GM18861 (cell line): Measurements from ENCODE around the gene CA12.
"Not testable (repeated sequence)": the region's sequence is repeated elsewhere in the genome, so short reads cannot be mapped to it uniquely, and the experiment has no call there.

Source experiments
- ATAC-seq: cut with Tn5 transposase; IDR thresholded peaks from one replicate; pipeline ENCODE4 v1.9.1; 2021; ENCODE audit not compliant: unreplicated experiment

CA12 gene

DNA sequence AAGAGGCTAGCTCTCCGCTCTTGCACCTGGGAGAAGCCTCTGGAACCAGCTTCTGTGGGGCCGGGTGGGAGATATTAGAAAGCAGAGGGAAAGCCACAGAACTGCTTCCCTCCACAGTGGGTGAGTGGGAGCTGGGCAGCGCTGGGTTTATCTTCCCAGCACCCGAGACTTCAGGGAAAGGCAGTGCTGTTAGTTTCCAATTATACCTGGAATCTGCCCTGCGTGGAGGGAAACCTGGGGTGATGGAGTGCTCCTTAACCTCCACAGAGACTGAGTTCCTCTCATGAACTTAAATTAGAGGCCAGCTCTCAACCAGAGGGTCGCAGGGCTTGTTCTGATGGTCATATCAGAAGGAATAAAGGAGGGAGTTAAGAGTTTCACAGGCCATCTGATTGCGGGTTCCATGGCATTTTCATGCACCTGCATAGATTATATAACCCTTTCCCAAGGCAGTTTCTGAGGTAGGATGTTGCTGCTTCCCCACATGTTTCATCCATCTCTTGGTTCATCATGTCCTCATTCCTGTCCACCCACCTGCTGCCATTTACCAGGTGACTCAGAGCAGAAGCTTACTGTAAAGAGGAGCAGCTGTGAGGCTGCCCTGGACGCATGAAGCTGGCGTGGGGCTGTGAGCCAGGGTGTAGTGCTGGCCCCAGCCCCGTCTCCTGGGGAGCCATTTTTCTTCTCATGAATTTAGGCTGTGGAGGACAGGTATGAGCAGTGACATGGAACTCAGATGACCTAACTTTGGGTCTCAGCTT, 42.5 kb downstream of the CA12 start:
- no peak for ATAC-seq

- no peak for ATAC-seq
Observed at GRCh38 chr15:63338170-63338569, 43.5 kb downstream of the CA12 start.

DNA sequence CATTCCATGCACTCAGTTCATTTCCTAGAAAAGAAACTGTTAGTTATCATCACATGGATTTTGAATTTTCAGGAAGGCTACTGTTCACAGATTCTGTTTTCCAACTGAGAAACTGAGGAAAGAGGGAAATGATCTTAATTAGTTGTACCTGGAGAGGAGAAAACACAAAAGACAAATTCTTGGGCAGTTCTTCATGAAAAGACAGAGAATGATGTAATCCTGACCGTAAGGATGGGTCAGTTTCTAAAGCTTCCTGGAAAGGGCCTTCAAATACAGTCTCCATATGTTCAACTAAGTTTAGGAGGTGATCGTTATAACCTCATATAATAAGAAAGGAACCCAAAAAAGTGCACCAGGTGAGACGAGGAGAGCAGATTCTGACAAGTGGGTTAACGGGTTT, 44.6 kb downstream of the CA12 start:
- ATAC-seq: no peak

- no peak for ATAC-seq
Observed at GRCh38 chr15:63335543-63336240, 46.0 kb downstream of the CA12 start.

GRCh38 chr15:63334821-63335220, 46.8 kb downstream of the CA12 start:
- no peak for ATAC-seq

DNA sequence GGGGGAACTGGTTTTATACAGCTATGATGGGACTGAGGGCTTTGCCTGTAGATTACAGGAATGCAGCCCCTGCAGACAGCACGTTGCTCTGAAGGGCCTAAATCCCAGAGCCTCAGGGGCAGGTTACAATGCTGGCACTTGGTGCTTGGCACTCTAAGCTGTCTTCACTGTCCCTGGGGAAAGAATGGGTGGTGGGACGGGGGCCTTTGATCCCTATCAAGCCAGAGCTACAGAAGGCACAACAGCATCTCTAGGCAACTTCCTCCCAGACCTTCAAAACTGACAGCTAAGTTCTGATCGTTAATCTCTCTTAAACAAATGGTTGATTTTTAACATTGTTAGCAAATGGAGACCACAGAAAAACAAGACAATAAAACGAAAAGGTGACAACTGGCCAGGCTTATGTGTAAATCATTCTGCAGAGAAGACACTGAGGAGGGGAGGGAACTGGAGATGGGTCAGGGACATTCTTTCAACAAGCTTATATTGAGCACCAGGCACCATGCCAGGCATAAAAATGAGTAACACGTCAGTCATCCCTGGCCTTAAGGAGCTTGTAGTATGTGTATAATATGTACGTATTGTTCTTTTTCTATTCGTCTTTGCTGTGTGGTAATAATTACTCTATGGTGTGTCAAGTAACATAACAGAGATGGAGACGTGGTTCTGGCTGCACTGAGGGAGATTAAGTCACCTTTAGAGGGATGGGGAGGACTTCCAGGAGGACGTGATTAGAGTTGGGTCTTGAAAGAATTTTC, 49.1 kb downstream of the CA12 start:
- no peak for ATAC-seq

DNA sequence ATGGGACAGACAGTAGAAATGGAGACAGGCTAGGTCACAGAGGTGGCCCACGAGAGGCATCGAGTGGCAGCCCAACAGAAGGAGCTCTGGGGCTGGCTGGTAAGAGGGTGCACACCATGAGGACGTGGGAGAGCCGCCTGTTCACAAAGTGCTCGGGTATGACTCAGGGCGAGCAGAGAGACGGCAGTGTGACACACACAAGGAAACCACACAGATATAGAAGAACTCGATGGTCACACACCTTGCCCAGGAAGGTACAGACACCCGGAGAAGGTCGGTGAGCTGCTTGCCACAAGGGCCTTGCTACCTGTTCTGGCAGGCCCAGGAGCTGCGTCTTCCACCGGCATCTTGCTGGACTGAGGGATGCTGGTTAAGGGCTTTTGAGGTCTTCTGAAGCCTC, 50.2 kb downstream of the CA12 start:
- ATAC-seq: no peak

DNA sequence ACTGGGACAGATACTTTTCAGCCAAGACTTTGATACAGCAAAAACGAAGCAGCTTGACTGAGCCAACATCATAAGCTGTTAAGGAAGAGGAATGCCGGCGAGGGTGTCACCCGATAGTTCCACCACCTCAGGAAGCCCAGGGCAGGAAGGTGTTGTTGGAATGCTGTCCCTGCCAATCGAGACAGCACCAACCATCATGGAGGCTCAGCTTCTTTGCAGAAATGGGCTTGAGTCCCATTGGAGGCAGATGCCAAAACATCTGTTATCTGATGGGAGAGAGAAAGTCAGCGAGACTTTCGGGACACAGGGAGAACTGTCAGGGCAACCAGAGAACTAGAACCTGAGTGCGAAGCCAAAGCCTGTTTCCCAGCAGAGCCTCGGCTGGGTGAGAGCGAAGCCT, 50.7 kb downstream of the CA12 start:
- ATAC-seq: no peak

DNA sequence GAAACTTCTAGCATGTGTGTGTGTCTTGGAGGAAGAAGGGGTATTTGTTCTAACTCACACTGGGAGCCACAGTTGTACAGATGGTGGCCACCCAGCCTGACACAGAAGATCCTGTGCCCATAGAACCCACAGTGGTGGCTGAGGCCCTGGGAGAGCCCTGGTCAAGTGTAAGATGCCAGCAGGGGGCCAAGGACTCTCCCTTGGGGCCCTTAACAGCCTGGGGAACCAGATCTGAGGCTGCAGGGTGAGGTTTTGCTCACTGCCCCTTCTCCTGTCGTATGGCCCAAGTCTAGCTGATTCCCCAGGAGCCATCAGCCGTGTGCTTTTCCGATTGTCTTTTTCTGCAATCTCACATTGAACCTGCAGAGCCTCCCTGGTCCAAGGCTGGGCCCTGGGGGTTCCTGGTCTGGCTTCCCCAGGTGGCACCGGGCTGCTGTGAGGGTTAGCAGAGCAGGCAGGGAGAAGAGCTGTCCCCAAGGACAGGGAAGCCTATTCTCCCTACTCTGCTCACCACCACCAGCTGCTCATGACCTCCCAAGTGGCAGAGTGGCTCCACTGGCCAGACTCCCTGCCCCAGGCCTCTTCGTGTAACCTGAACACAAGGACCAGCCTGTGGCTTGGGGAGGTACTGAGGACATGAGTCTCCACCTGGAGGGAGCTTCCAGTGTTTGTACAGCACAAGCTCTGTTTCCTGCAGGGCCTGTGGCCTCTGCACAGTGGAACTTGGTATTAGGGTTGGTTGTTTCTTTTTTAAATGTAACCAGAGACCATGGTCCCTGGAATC, 51.9 kb downstream of the CA12 start:
- ATAC-seq: no peak

GRCh38 chr15:63327648-63328421, 53.8 kb downstream of the CA12 start:
- no peak for ATAC-seq

GRCh38 chr15:63324770-63325169, 56.9 kb downstream of the CA12 start:
- ATAC-seq: no peak

DNA sequence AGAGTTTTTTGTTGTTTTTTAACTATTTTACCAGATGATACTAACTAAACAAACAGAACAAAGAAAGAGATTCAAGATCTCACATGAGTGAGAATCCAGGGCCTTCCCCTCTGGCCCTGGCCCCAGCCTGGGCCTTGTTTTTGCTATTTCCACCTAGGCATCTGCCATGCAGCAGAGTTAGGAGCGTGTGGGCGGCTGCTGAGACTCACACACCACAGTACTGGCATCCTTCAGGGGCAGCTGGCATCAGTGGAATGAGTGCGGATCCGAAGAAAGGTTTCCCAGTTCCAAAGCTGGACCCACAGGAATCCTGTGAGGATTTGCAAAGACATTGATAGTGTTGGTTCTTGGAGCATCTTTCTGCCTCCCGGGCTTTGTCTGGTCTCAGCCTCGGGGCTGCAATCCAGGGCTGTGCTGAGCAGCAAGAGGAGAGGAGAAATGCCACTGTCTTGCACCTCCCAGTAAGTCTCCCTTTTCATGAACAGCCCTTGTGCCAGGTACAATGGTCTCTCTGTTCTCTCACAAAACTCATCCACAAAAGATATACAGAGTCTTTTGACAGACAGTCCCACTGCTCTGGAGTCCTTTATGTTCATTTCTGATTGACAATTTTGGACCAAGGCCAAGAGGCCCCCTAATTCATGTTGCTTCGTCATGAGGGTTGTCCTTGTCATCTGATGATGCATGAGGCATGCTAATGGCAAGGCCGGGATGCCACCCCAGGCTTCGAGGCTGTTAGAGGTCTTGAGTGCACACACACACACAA, 57.7 kb downstream of the CA12 start:
- no peak for ATAC-seq

DNA sequence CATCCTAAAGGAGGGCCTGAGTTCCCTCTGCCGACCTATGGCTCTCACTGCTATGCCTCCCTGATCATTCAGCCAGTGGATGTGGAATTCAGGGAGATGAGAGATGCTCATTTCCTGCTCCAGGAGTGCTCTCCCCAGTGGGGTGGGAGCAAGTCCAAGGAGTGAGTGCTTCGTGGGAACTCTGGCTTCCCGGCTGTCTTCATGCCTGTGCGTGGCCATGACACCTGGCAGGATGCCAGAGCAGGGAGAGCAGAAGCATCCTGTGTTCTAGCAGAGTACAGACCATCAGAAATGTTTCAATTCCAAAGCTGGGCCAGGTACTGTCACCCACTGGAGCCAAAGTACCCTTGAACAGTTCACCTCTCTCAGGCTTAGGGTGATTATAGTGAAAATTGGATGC, 59.1 kb downstream of the CA12 start:
- no peak for ATAC-seq

DNA sequence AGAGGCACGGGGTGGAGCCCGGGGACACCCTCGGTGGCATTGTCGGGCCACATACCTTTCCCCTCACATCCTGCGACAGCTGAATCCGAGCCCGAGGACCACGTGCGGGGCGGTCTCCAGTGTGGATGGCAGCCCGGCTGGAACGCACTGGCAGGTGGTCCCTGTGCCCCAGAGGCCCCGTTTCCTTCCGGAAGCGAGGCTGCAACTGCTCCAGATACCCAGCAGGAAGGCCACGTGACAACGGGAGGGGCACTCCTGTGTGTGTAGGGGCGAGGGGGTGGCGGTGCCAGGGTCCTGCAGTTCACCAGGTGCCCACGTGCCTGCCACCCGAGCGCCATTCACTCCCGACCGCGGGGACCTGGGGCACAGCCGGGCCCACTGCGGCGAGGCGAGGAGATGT, 60.2 kb downstream of the CA12 start:
- no peak for ATAC-seq

DNA sequence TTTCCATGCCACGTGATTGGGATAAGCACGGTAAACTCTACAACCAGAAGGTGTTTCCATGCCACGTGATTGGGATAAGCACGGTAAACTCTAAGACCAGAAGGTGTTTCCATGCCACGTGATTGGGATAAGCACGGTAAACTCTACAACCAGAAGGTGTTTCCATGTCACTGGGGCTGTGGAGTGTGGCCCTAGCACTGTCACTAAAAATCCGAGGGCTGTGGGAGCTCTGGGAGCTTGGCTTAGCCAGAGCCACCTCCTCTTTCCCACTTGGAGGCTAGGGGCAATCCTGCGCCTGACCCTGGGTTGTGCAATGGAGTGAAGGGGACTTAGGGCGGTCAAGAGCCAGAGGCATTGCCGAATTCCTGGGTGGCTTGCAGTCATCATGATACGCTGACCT, 60.7 kb downstream of the CA12 start:
- not testable (repeated sequence) for ATAC-seq

DNA sequence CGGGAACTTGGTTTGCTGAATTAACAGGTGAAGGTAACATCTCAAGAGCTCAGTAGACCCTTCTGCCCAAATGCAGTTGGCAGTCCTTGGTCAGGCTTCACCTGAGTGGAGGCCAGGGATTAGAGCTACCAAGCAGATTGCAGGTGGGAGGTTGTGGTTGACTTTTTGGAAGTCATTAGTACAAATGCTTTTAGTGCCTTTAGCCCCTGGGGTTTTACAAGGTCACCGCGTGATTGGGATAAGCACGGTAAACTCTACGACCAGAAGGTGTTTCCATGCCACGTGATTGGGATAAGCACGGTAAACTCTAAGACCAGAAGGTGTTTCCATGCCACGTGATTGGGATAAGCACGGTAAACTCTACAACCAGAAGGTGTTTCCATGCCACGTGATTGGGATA, 61.2 kb downstream of the CA12 start:
- not testable (repeated sequence) for ATAC-seq

- ATAC-seq: no peak
Observed at GRCh38 chr15:63319065-63319464, 62.6 kb downstream of the CA12 start.

DNA sequence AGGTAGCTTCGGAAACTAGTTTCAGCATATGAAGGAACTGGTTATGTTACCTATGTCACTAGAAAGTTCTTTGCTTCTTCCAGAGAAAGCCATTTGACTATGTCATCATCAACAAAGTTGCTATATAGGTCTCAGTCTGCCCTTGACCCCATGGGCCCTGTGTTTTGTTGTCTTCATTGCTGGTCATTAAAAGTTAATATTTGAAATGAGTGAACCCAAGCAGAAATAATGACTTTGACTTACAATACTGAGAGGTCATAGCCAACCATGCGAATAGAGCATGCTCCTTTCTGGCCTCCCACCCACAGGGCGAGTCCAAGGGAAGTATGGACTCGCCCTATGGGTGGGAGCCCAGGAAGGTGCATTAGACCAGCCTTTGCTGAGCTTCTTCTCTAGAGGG, 63.3 kb downstream of the CA12 start:
- ATAC-seq: no peak

- no peak for ATAC-seq
Observed at GRCh38 chr15:63314409-63314808, 67.2 kb downstream of the CA12 start.

- no peak for ATAC-seq
Observed at GRCh38 chr15:63313825-63314224, 67.8 kb downstream of the CA12 start.
